Activated naive CD4-positive, alpha-beta T cell treated with Interleukin-2 at 50 U/mL for 16 hours (primary cell): ENCODE results near the gene COL23A1.
"Not testable (repeated sequence)": the region's sequence is repeated elsewhere in the genome, so short reads cannot be mapped to it uniquely, and the experiment has no call there.

Experiments
- DNase-seq: peaks from one replicate; pipeline ENCODE4 v3.0.0-alpha.2; 2020

Gene COL23A1

GRCh38 chr5:178587763-178588611 lies 2.2 kb downstream of the COL23A1 start:
- no peak for DNase-seq

GRCh38 chr5:178586396-178586795 lies 3.8 kb downstream of the COL23A1 start:
- no peak for DNase-seq

- DNase-seq = not testable (repeated sequence)
Observed at GRCh38 chr5:178585421-178585820, 4.8 kb downstream of the COL23A1 start.

- DNase-seq = no peak
Observed at GRCh38 chr5:178583279-178583678, 6.9 kb downstream of the COL23A1 start.

- no peak for DNase-seq
Observed at GRCh38 chr5:178582291-178582690, 7.9 kb downstream of the COL23A1 start.

GRCh38 chr5:178581621-178582020 lies 8.6 kb downstream of the COL23A1 start:
- no peak for DNase-seq

- no peak for DNase-seq
Observed at GRCh38 chr5:178580271-178580955, 9.8 kb downstream of the COL23A1 start.

GRCh38 chr5:178577944-178578343 lies 12.2 kb downstream of the COL23A1 start:
- no peak for DNase-seq

GRCh38 chr5:178577376-178577839 lies 12.8 kb downstream of the COL23A1 start:
- no peak for DNase-seq

GRCh38 chr5:178576591-178577351 lies 13.4 kb downstream of the COL23A1 start:
- DNase-seq = no peak

- DNase-seq = no peak
Observed at GRCh38 chr5:178573216-178573615, 17.0 kb downstream of the COL23A1 start.

- DNase-seq = no peak
Observed at GRCh38 chr5:178572617-178573016, 17.6 kb downstream of the COL23A1 start.

GRCh38 chr5:178569485-178569884 lies 20.7 kb downstream of the COL23A1 start:
- DNase-seq = no peak

- no peak for DNase-seq
Observed at GRCh38 chr5:178564811-178565550, 25.2 kb downstream of the COL23A1 start.

GRCh38 chr5:178564397-178564796 lies 25.8 kb downstream of the COL23A1 start:
- no peak for DNase-seq

- no peak for DNase-seq
Observed at GRCh38 chr5:178563621-178564020, 26.6 kb downstream of the COL23A1 start.

- DNase-seq = no peak
Observed at GRCh38 chr5:178561746-178562264, 28.4 kb downstream of the COL23A1 start.

- no peak for DNase-seq
Observed at GRCh38 chr5:178560911-178561310, 29.3 kb downstream of the COL23A1 start.

- no peak for DNase-seq
Observed at GRCh38 chr5:178557416-178557815, 32.8 kb downstream of the COL23A1 start.

- DNase-seq = no peak
Observed at GRCh38 chr5:178555771-178556211, 34.4 kb downstream of the COL23A1 start.

GRCh38 chr5:178555005-178555404 lies 35.2 kb downstream of the COL23A1 start:
- no peak for DNase-seq

- no peak for DNase-seq
Observed at GRCh38 chr5:178554311-178554710, 35.9 kb downstream of the COL23A1 start.
